Measurements from ENCODE around the gene AZIN2. TPM values are rescaled to one million over a fixed set of nuclear protein-coding genes. Genes with fewer than 3 reads are reported as not detected.

The AZIN2 gene
- total and polyA plus RNA-seq, 2 of the 13 experiments (the other 11 are each of a cell fraction or from before 2014, with no cell fraction given): 1.7 to 3.5 TPM

DNA sequence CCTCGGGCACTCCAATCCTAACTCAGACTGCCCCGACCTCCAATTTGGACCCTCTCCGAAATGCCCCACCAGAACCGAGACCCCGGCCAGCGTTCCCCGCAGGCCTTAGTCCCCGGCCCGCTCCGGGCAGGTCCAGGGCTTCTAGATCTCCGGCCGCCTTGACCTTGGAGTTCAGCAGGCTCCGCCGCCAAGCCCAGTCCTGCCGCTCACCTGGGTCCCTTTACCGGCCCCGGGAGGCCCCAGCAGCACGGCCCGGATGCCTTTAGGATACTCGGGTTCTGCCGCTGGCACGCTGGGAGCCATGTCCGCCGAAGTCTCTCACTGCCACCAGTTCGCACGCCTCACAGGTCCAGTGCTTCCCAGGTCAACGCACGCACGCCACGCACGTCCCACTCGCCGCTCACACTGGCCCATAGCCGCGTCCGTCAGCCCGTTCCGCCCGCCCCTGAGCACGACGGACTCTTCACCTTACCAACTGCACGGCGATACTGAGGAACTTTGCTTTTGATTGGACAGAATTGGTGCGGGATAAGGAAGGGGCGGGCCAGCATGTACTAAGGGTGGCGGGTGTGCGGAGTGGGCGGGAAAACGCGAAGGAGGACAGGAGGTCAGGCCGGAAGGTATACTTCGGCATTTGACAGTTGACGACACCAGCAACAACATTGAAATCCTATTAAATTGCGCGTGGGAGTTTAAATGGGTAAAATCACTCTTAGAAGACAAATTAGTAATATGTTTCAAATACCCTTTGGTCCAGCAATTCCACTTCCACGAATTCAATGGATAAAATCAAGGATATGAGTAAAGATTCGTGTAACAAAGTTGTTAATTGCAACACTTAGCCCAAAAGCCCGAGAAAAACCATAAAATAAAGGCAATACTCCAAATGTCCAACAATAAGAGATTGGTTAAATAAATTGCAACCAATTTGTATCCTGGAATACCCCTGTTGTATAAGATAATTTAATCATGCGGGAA is 44.1 kb upstream of the AZIN2 start, which contains the start of gene AK2 (continued):
- TF ChIP-seq ZNF879 (CRISPR knock-in tag; IDR thresholded peaks at IDR 0.05): peak; percentile 90; the same call in 1 of the 2 replicates
- TF ChIP-seq NFRKB (IDR thresholded peaks at IDR 0.05): no peak
- TF ChIP-seq HES4 (CRISPR knock-in tag; IDR thresholded peaks at IDR 0.05; ENCODE audit: borderline replicate concordance): peak; percentile 88
- TF ChIP-seq, protein P1, sequence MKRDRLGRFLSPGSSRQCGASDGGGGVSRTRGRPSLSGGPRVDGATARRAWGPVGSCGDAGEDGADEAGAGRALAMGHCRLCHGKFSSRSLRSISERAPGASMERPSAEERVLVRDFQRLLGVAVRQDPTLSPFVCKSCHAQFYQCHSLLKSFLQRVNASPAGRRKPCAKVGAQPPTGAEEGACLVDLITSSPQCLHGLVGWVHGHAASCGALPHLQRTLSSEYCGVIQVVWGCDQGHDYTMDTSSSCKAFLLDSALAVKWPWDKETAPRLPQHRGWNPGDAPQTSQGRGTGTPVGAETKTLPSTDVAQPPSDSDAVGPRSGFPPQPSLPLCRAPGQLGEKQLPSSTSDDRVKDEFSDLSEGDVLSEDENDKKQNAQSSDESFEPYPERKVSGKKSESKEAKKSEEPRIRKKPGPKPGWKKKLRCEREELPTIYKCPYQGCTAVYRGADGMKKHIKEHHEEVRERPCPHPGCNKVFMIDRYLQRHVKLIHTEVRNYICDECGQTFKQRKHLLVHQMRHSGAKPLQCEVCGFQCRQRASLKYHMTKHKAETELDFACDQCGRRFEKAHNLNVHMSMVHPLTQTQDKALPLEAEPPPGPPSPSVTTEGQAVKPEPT (CRISPR knock-in tag; IDR thresholded peaks at IDR 0.05; ENCODE audit: low read depth): peak; percentile 94
- peak; percentile 92; the same call in 1 of the 2 replicates for TF ChIP-seq ZNF337 (CRISPR knock-in tag; IDR thresholded peaks at IDR 0.05; ENCODE audit: borderline replicate concordance, low read depth)
- TF ChIP-seq NR2C2 (CRISPR knock-in tag; IDR thresholded peaks at IDR 0.05; ENCODE audit: borderline replicate concordance): peak; percentile 98
- TF ChIP-seq, protein P2, sequence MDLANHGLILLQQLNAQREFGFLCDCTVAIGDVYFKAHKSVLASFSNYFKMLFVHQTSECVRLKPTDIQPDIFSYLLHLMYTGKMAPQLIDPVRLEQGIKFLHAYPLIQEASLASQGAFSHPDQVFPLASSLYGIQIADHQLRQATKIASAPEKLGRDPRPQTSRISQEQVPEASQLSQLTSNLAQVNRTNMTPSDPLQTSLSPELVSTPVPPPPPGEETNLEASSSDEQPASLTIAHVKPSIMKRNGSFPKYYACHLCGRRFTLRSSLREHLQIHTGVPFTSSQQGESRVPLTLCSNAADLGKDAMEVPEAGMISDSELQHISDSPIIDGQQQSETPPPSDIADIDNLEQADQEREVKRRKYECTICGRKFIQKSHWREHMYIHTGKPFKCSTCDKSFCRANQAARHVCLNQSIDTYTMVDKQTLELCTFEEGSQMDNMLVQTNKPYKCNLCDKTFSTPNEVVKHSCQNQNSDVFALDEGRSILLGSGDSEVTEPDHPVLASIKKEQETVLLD (CRISPR knock-in tag; IDR thresholded peaks at IDR 0.05; ENCODE audit: low read depth): peak; percentile 78; the same call in 1 of the 2 replicates
- peak; percentile 89 for TF ChIP-seq ZNF552 (CRISPR knock-in tag; IDR thresholded peaks at IDR 0.05; ENCODE audit: borderline replicate concordance)
- TF ChIP-seq ZNF234 (CRISPR knock-in tag; conservative IDR thresholded peaks at IDR 0.05): no peak
- TF ChIP-seq, protein P3, sequence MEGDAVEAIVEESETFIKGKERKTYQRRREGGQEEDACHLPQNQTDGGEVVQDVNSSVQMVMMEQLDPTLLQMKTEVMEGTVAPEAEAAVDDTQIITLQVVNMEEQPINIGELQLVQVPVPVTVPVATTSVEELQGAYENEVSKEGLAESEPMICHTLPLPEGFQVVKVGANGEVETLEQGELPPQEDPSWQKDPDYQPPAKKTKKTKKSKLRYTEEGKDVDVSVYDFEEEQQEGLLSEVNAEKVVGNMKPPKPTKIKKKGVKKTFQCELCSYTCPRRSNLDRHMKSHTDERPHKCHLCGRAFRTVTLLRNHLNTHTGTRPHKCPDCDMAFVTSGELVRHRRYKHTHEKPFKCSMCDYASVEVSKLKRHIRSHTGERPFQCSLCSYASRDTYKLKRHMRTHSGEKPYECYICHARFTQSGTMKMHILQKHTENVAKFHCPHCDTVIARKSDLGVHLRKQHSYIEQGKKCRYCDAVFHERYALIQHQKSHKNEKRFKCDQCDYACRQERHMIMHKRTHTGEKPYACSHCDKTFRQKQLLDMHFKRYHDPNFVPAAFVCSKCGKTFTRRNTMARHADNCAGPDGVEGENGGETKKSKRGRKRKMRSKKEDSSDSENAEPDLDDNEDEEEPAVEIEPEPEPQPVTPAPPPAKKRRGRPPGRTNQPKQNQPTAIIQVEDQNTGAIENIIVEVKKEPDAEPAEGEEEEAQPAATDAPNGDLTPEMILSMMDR (CRISPR knock-in tag; IDR thresholded peaks at IDR 0.05): no peak
- peak; percentile 92 for TF ChIP-seq CREB1 (IDR thresholded peaks at IDR 0.05)
- TF ChIP-seq CREB1 (CRISPR knock-in tag; IDR thresholded peaks at IDR 0.05): peak; percentile 97
- 0 out of 2 replicates have a peak, but pooled peaks have one; percentile 62 for TF ChIP-seq ZNF383 (CRISPR knock-in tag; IDR thresholded peaks at IDR 0.05; ENCODE audit: borderline replicate concordance)
- 0 out of 2 replicates have a peak, but pooled peaks have one; percentile 74 for TF ChIP-seq CENPT (CRISPR knock-in tag; IDR thresholded peaks at IDR 0.05; ENCODE audit: low read depth)
- peak; percentile 45; the same call in 1 of the 2 replicates for TF ChIP-seq FOXO1 (CRISPR knock-in tag; IDR thresholded peaks at IDR 0.05)
- peak; percentile 89 for TF ChIP-seq ZNF891 (CRISPR knock-in tag; IDR thresholded peaks at IDR 0.05)
- no peak for TF ChIP-seq ZNF180 (CRISPR knock-in tag; IDR thresholded peaks at IDR 0.05; ENCODE audit: borderline replicate concordance, low read depth)
- TF ChIP-seq, protein P4, sequence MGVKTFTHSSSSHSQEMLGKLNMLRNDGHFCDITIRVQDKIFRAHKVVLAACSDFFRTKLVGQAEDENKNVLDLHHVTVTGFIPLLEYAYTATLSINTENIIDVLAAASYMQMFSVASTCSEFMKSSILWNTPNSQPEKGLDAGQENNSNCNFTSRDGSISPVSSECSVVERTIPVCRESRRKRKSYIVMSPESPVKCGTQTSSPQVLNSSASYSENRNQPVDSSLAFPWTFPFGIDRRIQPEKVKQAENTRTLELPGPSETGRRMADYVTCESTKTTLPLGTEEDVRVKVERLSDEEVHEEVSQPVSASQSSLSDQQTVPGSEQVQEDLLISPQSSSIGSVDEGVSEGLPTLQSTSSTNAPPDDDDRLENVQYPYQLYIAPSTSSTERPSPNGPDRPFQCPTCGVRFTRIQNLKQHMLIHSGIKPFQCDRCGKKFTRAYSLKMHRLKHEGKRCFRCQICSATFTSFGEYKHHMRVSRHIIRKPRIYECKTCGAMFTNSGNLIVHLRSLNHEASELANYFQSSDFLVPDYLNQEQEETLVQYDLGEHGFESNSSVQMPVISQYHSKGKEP (CRISPR knock-in tag; IDR thresholded peaks at IDR 0.05): 0 out of 2 replicates have a peak, but pooled peaks have one; percentile 71
- TF ChIP-seq, protein P5, sequence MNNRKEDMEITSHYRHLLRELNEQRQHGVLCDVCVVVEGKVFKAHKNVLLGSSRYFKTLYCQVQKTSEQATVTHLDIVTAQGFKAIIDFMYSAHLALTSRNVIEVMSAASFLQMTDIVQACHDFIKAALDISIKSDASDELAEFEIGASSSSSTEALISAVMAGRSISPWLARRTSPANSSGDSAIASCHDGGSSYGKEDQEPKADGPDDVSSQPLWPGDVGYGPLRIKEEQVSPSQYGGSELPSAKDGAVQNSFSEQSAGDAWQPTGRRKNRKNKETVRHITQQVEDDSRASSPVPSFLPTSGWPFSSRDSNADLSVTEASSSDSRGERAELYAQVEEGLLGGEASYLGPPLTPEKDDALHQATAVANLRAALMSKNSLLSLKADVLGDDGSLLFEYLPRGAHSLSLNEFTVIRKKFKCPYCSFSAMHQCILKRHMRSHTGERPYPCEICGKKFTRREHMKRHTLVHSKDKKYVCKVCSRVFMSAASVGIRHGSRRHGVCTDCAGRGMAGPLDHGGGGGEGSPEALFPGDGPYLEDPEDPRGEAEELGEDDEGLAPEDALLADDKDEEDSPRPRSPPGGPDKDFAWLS (CRISPR knock-in tag; IDR thresholded peaks at IDR 0.05; ENCODE audit: borderline replicate concordance): no peak
- no peak for TF ChIP-seq NFIC (IDR thresholded peaks at IDR 0.05; ENCODE audit: low read length)

All from HepG2 (cell line).